Medulla oblongata (tissue), 1 donor: ENCODE measurements around the gene RRP1B.
"Not testable (repeated sequence)": the region's sequence is repeated elsewhere in the genome, so short reads cannot be mapped to it uniquely, and the experiment has no call there.

Experiments
- DNase-seq: peaks from one replicate; pipeline ENCODE4 v3.0.0-alpha.2; 2015; ENCODE audit errors: extremely low spot score

The RRP1B gene

GRCh38 chr21:43659136-43660000 is at the start of gene RRP1B, which contains the start of gene HSF2BP:
Gene RRP1B, plus strand, starts transcription at chr21:43659560. Its CDS starts 105 bp downstream, at chr21:43659665.
Gene HSF2BP, minus strand, starts transcription at chr21:43659488. Its CDS starts 1,392 bp downstream, at chr21:43658096.
- DNase-seq = peak; percentile 79

GRCh38 chr21:43611598-43612369 is 47.6 kb upstream of the RRP1B start:
- peak; percentile 56 for DNase-seq

GRCh38 chr21:43613755-43614638 is 45.4 kb upstream of the RRP1B start:
- no peak for DNase-seq

- no peak for DNase-seq
These were observed 44.5 kb upstream of the RRP1B start for GRCh38 chr21:43614839-43615238.

- not testable (repeated sequence) for DNase-seq
These were observed 42.5 kb upstream of the RRP1B start for GRCh38 chr21:43616861-43617260.

GRCh38 chr21:43618940-43619339 is 40.4 kb upstream of the RRP1B start:
- DNase-seq = no peak

GRCh38 chr21:43619344-43619743 is 40.0 kb upstream of the RRP1B start:
- no peak for DNase-seq

- DNase-seq = no peak
These were observed 39.5 kb upstream of the RRP1B start for GRCh38 chr21:43619856-43620255.

GRCh38 chr21:43622796-43623195 is 36.6 kb upstream of the RRP1B start:
- no peak for DNase-seq

- DNase-seq = no peak
These were observed 35.8 kb upstream of the RRP1B start for GRCh38 chr21:43623588-43623987.

- no peak for DNase-seq
These were observed 35.0 kb upstream of the RRP1B start for GRCh38 chr21:43624339-43624738.

- DNase-seq = no peak
These were observed 33.0 kb upstream of the RRP1B start for GRCh38 chr21:43626390-43626789.

GRCh38 chr21:43627527-43627926 is 31.8 kb upstream of the RRP1B start:
- DNase-seq = no peak

GRCh38 chr21:43631411-43632107 is 27.8 kb upstream of the RRP1B start:
- DNase-seq = no peak

GRCh38 chr21:43632373-43632905 is 26.9 kb upstream of the RRP1B start:
- DNase-seq = no peak

GRCh38 chr21:43634618-43635017 is 24.7 kb upstream of the RRP1B start:
- no peak for DNase-seq

- DNase-seq = no peak
These were observed 23.9 kb upstream of the RRP1B start for GRCh38 chr21:43635436-43635835.

- no peak for DNase-seq
These were observed 21.7 kb upstream of the RRP1B start for GRCh38 chr21:43637530-43638158.

- no peak for DNase-seq
These were observed 19.6 kb upstream of the RRP1B start for GRCh38 chr21:43639470-43640353.
